Coronary artery (tissue), 2 donors: ENCODE data around the gene VIPR1.
A peak's percentile ranks its signal among the peaks of the same experiment; 100 is the strongest.

Experiments
- DNase-seq: peaks from one replicate; pipeline ENCODE4 v3.0.0-alpha.2; 2017; ENCODE audit warnings: low spot score
- H3K27ac ChIP-seq, 2 donors: fragments of 200-600 bp; sonication (generic); one replicate each; pipeline ENCODE4 v1.5.1; 2016 to 2019
- H3K4me3 ChIP-seq: fragments of 200-600 bp; sonication (generic); 2 replicates; pipeline ENCODE4 v1.5.1; 2016; ENCODE audit warnings: mild to moderate bottlenecking, moderate library complexity
- CTCF ChIP-seq: fragments of 200-600 bp; sonication (generic); IDR thresholded peaks from one replicate; pipeline ENCODE4 v1.5.1; 2019; ENCODE audit warnings: antibody characterized with exemption

Gene VIPR1

GRCh38 chr3:42582474-42583070 is 80.1 kb downstream of the VIPR1 start:
- peak overlapping the region; percentile 94 for H3K4me3 ChIP-seq
- H3K27ac ChIP-seq, result peak overlapping the region; percentile 87 to 94
- TF ChIP-seq CTCF, result no peak
- no peak for DNase-seq
